HepG2 (cell line): ENCODE results near the gene SPATA32. TPM values are rescaled to one million over a fixed set of nuclear protein-coding genes. Genes with fewer than 3 reads are reported as not detected.

ENCODE experiments used
- ESRRA ChIP-seq: sonication (generic); formaldehyde crosslinking; IDR thresholded peaks from 2 replicates; pipeline ENCODE4 v1.5.1; 2020; ENCODE audit warnings: mild to moderate bottlenecking, low read depth, missing genetic modification reagents
- HDAC1 ChIP-seq: sonication (generic); formaldehyde crosslinking; IDR thresholded peaks from 2 replicates; pipeline ENCODE4 v1.5.1; 2020; ENCODE audit warnings: mild to moderate bottlenecking, missing genetic modification reagents
- SAP130 ChIP-seq: IDR thresholded peaks from 2 replicates; pipeline ENCODE4 v1.6.1; 2016; ENCODE audit warnings: low read depth
- TFE3 ChIP-seq: IDR thresholded peaks from 2 replicates; pipeline ENCODE4 v1.6.1; 2016
- ZNF724P ChIP-seq: sonication (generic); formaldehyde crosslinking; IDR thresholded peaks from 2 replicates; pipeline ENCODE4 v1.8.0; 2022; ENCODE audit warnings: missing genetic modification reagents, borderline replicate concordance
- ZNF747 ChIP-seq: sonication (generic); formaldehyde crosslinking; IDR thresholded peaks from 2 replicates; pipeline ENCODE4 v1.8.1; 2023; ENCODE audit warnings: missing genetic modification reagents, mild to moderate bottlenecking, borderline replicate concordance
- polyA plus RNA-seq, 8 experiments: library from polyadenylated mRNA; depleted of rRNA in 3 of 8; stranded (reverse) in 7 of 8; unstranded in 1 of 8; fragments of >200 nt; fragmentation: Illumina TruSeq in 4 of 8; extraction: Trizol in 4 of 8; gene quantifications; 2 replicates each; pipeline versions ENCODE4 v1.2.1 to v1.2.3, GENCODE V29; 2011 to 2016; ENCODE audit warnings: low read depth in 4 of 8, missing spikeins in 1 of 8, mixed read lengths in 1 of 8; ENCODE audit not compliant: insufficient read depth in 1 of 8
- total RNA-seq, 5 experiments: library from RNA; depleted of rRNA; stranded (reverse); fragments of >200 nt; fragmentation: Illumina TruSeq; extraction: Trizol; gene quantifications; 2 replicates each; pipeline ENCODE4 v1.2.3, GENCODE V29; 2016; ENCODE audit warnings: low read depth in 1 of 5
- TF ChIP-seq, protein P1 (sequence below): sonication (generic); formaldehyde crosslinking; IDR thresholded peaks from 2 replicates; pipeline ENCODE4 v1.4.0; 2020; ENCODE audit warnings: mild to moderate bottlenecking, missing genetic modification reagents
- TF ChIP-seq, protein P2 (sequence below): sonication (generic); formaldehyde crosslinking; IDR thresholded peaks from 2 replicates; pipeline ENCODE4 v1.4.0; 2020; ENCODE audit warnings: missing genetic modification reagents

Gene SPATA32
- total and polyA plus RNA-seq, 2 of the 13 experiments (the other 11 are each of a cell fraction or from before 2014, with no cell fraction given) = not detected

DNA sequence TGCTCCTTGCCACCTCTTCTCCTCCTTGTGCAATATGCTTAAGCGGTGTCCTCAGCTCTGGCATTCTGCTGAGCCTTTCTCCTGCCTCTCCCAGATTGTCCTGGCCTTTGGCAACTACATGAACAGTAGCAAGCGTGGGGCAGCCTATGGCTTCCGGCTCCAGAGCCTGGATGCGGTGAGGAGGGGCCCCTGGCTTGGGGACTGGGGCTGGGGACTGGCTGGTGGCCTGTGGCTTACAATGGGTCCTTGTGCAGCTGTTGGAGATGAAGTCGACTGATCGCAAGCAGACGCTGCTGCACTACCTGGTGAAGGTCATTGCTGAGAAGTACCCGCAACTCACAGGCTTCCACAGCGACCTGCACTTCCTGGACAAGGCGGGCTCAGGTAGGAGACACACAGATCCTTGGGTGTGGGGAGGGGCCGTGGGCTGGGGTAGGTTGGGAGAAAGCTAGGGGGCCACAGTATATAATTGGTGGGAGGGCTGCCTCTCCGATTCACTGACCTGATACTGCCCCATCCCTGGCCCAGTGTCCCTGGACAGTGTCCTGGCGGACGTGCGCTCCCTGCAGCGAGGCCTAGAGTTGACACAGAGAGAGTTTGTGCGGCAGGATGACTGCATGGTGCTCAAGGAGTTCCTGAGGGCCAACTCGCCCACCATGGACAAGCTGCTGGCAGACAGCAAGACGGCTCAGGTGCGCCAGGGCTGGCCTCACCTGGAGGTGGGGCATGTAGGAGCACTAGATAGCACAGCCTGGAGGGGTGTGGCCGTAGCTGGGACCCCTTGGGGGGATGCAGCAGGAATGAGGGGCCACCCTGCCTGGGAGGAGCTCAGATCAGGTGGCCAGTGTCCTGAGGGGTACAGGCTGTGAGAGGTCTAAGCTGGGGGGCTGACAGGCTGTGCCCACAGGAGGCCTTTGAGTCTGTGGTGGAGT lies 16.9 kb downstream of the SPATA32 start (continued):
- peak; percentile 39; the same call in 1 of the 2 replicates for TF ChIP-seq HDAC1 (CRISPR knock-in tag)
- peak; percentile 39; the same call in 1 of the 2 replicates for TF ChIP-seq SAP130 (CRISPR knock-in tag)
- 0 out of 2 replicates have a peak, but pooled peaks have one; percentile 25 for TF ChIP-seq ZNF724P (CRISPR knock-in tag)
- TF ChIP-seq TFE3 (CRISPR knock-in tag) = no peak
- no peak for TF ChIP-seq ZNF747
- TF ChIP-seq, protein P1, sequence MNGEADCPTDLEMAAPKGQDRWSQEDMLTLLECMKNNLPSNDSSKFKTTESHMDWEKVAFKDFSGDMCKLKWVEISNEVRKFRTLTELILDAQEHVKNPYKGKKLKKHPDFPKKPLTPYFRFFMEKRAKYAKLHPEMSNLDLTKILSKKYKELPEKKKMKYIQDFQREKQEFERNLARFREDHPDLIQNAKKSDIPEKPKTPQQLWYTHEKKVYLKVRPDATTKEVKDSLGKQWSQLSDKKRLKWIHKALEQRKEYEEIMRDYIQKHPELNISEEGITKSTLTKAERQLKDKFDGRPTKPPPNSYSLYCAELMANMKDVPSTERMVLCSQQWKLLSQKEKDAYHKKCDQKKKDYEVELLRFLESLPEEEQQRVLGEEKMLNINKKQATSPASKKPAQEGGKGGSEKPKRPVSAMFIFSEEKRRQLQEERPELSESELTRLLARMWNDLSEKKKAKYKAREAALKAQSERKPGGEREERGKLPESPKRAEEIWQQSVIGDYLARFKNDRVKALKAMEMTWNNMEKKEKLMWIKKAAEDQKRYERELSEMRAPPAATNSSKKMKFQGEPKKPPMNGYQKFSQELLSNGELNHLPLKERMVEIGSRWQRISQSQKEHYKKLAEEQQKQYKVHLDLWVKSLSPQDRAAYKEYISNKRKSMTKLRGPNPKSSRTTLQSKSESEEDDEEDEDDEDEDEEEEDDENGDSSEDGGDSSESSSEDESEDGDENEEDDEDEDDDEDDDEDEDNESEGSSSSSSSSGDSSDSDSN = peak; percentile 58
- TF ChIP-seq ESRRA (CRISPR knock-in tag) = 0 out of 2 replicates have a peak, but pooled peaks have one; percentile 57
- TF ChIP-seq, protein P2, sequence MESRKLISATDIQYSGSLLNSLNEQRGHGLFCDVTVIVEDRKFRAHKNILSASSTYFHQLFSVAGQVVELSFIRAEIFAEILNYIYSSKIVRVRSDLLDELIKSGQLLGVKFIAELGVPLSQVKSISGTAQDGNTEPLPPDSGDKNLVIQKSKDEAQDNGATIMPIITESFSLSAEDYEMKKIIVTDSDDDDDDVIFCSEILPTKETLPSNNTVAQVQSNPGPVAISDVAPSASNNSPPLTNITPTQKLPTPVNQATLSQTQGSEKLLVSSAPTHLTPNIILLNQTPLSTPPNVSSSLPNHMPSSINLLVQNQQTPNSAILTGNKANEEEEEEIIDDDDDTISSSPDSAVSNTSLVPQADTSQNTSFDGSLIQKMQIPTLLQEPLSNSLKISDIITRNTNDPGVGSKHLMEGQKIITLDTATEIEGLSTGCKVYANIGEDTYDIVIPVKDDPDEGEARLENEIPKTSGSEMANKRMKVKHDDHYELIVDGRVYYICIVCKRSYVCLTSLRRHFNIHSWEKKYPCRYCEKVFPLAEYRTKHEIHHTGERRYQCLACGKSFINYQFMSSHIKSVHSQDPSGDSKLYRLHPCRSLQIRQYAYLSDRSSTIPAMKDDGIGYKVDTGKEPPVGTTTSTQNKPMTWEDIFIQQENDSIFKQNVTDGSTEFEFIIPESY (CRISPR knock-in tag) = peak; percentile 57; the same call in 1 of the 2 replicates
